Stimulated activated CD8-positive, alpha-beta memory T cell treated with anti-CD3 and anti-CD28 coated beads, Interleukin-4, amount 100 ng/mL, for 48 hours (primary cell): ENCODE data around the gene LRRC55.

Source experiments
- DNase-seq: peaks from one replicate; pipeline ENCODE4 v3.0.0-alpha.2; 2020

Gene LRRC55

GRCh38 chr11:57203882-57204480, 22.2 kb downstream of the LRRC55 start:
- no peak for DNase-seq

GRCh38 chr11:57205041-57205641, 23.4 kb downstream of the LRRC55 start:
- no peak for DNase-seq

- DNase-seq, result no peak
Measured at GRCh38 chr11:57207168-57207567, 25.4 kb downstream of the LRRC55 start.

GRCh38 chr11:57210781-57211180, 29.0 kb downstream of the LRRC55 start:
- DNase-seq, result no peak

DNA sequence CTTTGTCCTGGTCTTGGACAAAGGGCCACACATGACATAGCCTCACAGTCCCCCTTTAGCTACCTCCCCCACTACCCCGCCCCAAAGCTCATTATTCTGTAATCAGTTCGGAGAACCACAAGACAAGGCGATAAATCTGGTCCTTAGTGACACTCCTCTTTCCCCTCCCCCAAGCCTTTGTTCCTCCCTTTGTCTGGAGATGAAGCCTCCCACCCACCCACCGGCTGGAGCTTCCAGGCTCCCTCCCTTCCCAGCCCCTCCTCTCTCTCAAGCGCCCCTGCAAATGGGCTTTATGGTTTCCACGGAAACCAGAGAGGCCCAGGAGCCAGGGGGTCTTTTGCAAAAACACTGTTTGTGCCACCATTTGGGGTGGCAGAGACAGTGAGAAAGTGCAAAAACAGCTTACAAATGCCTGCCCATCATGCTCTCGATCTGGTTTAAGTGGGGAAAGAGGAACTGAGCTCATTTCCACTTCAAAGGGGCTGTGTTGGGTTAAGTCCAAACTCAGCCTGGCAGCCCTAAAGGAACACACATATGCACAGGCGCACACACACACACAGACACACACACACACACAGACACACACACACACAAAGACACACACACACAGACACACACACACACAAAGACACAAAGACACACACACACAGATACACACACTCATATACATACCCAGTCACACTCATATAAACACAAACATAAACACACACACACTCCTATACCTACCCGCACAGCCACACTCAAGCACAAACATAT, 31.8 kb downstream of the LRRC55 start:
- DNase-seq, result no peak

GRCh38 chr11:57214098-57214417, 32.3 kb downstream of the LRRC55 start:
- DNase-seq, result no peak

DNA sequence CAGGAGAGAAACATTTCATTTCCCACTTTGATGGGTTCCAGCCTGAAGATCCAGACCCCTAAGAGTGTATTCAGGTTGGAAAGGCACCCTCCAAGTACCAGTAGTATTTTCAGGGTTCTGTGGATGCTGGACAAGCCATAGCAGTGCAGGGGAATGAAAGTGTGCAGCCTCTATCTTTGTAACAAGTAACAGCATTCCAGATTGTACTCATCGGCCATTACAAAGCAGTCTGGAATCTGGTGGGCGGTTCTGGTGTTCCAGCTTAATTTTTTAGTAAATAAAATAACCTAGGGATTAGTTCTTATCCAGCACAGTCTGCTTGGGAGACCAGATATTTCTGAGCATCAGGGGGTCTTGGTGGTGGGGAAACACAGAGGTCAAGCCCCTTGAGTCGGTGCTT, 32.7 kb downstream of the LRRC55 start:
- no peak for DNase-seq

DNA sequence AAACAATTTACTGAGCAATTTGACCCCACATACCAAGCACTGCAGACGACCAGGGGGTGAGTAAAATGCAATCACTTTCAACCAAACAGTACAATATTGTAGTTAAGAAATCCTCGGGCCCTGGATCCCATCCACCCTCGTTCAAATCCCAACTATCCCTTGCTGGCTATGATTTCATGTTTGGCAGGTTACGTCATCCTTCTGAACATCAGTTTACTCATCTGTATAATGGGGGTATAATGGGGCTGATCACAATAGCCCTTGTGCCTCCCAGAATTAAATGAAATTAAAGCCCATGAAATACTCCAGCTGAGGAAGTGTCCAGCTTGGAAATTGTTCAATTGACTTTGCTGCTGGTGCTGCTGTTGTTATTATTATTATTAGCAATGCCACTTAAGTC, 34.7 kb downstream of the LRRC55 start:
- no peak for DNase-seq

GRCh38 chr11:57217053-57217452, 35.3 kb downstream of the LRRC55 start:
- DNase-seq, result no peak

DNA sequence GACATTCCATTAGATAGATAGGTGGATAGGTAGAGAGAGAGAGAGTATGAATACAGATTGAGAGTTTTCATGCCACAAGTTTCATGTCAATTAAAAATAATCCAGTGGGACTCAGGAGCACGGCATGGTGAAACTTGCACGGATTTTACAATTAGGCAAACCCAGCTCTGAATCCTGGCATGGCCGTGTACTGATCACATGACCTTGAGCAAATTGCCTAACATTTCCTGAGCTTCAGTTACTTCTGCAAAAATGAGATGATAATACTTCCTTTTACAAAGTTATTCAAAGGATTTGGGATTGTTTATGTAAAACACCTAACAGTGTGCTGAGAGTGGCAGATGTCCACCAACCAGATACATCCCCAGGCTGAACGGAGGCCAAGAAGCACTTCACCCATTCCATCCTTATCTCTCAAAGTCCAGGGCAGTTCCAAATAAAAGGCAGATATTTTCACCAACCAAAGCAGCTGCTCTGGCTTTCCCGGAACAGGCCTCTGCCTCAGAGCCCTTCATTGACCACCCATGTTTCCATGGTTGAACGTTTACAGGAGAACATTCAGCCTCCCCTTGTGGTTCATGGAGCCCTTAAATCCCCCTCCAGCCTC, 37.4 kb downstream of the LRRC55 start:
- DNase-seq, result no peak

DNA sequence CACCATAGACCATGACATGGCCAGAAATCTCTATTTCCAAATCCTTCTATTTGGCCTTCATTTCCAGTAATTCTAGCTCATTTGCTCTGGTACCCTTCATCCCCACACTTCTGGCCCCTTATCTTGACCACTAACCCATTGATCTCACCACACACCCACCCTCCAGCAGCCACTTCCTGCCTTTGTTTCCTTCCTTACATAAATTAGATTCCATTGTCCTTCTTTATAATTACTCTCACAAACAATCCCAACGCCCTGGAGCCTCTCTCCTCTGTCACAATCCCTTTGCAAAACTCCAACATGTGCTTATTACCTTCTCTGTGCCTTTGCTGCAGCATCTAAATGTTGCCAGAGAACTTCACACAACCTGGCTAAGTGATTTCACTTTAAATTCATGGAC, 40.5 kb downstream of the LRRC55 start:
- no peak for DNase-seq

DNA sequence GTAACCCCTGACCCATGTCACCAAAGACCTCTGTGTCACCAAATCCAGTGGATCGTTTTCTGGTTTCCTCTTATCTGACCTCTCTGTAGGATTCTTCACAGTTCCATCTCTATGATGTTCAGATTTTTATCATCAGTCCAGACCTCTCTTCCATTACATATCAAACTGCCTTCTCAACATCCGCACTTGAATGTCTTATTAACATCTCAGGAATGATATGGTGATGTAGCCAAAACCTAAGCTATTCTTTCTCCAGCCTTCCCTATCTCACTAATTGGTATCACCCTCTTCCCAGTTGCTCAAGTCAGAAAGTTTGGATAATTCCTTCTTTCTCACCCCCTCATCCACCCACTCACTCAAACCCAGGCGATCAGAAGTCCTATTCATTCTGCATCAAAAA, 41.8 kb downstream of the LRRC55 start:
- no peak for DNase-seq

DNA sequence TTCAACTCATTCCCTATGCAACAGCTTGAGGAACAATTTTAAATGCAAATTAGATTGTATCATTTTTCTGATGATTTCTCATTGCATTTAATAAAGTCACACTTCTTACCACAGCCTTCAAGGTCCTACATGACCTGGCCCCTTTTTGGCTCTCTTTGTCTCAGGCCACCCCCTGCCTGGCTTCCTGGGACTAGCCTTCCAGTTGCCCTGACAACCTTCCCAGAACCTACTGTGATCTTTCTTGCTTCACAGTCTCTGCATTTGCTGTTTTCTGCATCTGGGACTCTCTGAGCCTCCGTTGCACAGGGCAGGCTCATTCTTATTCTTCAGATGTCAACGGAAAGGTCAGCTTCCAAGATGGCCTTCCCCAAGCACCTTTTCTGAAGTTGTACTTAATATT, 42.4 kb downstream of the LRRC55 start:
- DNase-seq, result no peak

DNA sequence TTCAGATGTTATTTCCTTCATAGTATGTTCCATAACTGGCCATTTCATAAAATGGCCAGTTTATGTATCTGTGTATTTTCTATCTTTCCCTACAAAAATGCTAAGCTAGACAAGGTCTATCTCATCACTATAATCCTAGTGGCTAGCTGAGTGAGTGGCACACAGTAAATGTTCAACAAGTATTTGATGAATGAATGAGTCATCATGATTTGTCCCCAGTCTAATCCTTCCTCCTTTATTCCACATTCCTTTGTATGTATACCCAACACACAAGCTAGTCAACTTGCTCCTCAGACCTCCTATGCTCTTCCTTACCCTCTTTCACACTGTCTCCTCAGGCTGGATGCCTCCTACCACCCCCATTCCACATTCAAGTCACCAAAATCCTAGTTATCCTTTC, 42.8 kb downstream of the LRRC55 start:
- no peak for DNase-seq

DNA sequence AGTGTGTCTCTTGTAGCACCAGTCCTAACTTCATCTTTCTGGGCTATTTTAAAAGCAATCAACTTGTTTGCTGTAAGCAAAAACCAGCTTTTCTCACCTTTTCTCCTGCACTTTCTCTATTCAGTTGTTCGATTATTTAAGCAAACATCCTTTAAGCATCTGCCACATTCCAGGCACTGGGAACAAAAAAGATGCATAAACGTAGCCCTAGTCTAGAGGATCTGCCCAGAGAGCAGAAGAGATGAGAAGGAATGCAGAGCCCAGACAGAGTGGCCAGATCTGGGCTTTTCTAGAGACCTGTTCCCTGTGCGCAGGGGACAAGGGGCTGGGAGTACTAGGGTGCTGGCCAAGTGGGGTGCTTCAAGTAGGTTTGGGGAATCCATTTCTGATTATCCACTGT, 46.8 kb downstream of the LRRC55 start:
- no peak for DNase-seq

GRCh38 chr11:57230316-57230715, 48.6 kb downstream of the LRRC55 start:
- no peak for DNase-seq

- no peak for DNase-seq
Measured at GRCh38 chr11:57230791-57231538, 49.2 kb downstream of the LRRC55 start.

DNA sequence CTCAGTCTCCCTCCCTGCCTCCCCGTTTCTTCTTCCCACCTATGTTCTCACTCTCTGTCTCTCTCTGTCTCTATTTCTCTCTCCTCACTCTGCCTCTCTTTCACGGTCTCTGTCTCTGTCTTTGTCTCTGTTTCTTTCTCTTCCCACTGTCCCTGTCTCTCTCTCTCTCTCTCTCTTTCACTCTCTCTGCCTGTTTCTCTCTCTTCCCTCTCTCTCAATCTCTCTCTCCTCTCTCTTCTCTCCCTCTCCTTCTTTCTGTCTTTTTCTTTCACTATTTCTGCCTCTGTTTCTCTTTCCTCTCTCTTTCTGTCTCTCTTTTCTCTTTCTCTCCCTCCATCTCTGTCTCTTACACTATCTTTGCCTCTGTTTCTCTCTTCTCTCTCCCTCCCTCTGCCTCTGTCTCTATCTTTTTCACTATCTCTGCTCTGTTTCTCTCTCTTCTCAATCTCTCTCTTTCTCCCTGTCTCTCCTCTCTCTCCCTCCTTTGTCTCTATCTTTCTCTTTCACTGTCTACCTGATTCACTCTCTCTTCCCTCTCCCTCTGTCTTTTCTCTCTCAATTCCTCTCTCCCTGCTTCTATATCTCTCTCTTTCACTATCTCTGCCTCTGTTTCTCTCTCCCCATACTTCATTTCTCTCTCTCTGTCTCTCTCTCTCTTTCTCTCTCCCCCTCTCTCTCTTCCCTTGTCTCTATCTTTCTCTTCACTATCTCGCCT, 49.9 kb downstream of the LRRC55 start:
- DNase-seq, result no peak

DNA sequence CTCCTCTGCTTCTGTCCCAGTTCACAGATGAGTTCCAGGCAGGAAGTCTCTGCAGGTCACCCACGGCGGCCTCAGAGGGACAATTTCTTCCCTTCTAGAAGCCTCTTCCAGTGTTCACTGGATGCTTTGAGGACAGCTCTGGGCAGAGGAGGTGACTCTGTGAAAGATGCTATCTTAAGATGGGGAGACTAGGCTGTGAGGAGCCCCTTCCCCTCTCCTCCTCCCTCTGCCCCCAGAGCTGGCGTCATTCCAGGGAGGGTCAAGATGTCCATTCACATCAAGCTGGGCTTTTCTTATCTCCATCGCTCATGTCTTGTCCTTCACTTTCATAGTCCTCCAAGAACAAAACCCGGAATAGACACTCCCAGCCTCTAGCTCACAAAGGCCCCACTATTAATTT, 51.9 kb downstream of the LRRC55 start:
- DNase-seq, result no peak

GRCh38 chr11:57235761-57236703, 54.3 kb downstream of the LRRC55 start:
- DNase-seq, result no peak

- DNase-seq, result no peak
Measured at GRCh38 chr11:57237204-57237681, 55.5 kb downstream of the LRRC55 start, which contains the start of gene APLNR. TSS of gene APLNR (minus strand) at chr11:57237250. CDS start at chr11:57237004, 246 bp downstream.
